Ishikawa (cell line): Measurements from ENCODE around the gene KCNQ4.

Experiments
- CEBPB ChIP-seq: IDR thresholded peaks from 2 replicates; pipeline ENCODE4 v1.6.1; 2012
- CREB1 ChIP-seq: IDR thresholded peaks from 2 replicates; pipeline ENCODE4 v1.6.1; 2012; ENCODE audit warnings: low read depth
- EGR1 ChIP-seq: IDR thresholded peaks from 2 replicates; pipeline ENCODE4 v1.6.1; 2012
- EP300 ChIP-seq: IDR thresholded peaks from 2 replicates; pipeline ENCODE4 v1.6.1; 2012; ENCODE audit warnings: borderline replicate concordance
- FOXM1 ChIP-seq: IDR thresholded peaks from 2 replicates; pipeline ENCODE4 v1.6.1; 2012; ENCODE audit warnings: low read depth, borderline replicate concordance
- MAX ChIP-seq: IDR thresholded peaks from 2 replicates; pipeline ENCODE4 v1.6.1; 2012
- NFIC ChIP-seq: IDR thresholded peaks from 2 replicates; pipeline ENCODE4 v1.6.1; 2012
- RAD21 ChIP-seq: IDR thresholded peaks from 2 replicates; pipeline ENCODE4 v1.6.1; 2012; ENCODE audit warnings: low read depth
- REST ChIP-seq: IDR thresholded peaks from 2 replicates; pipeline ENCODE4 v1.6.1; 2012; ENCODE audit warnings: low read depth, mild to moderate bottlenecking
- TAF1 ChIP-seq: IDR thresholded peaks from 2 replicates; pipeline ENCODE4 v1.6.1; 2012; ENCODE audit warnings: low read depth, mild to moderate bottlenecking
- TCF12 ChIP-seq: IDR thresholded peaks from 2 replicates; pipeline ENCODE4 v1.6.1; 2012; ENCODE audit warnings: low read depth
- TEAD4 ChIP-seq: IDR thresholded peaks from 2 replicates; pipeline ENCODE4 v1.6.1; 2012
- USF1 ChIP-seq: IDR thresholded peaks from 2 replicates; pipeline ENCODE4 v1.6.1; 2012
- YY1 ChIP-seq: IDR thresholded peaks from 2 replicates; pipeline ENCODE4 v1.6.1; 2012; ENCODE audit warnings: low read depth
- ZBTB7A ChIP-seq: IDR thresholded peaks from 2 replicates; pipeline ENCODE4 v1.6.1; 2012; ENCODE audit warnings: low read depth

KCNQ4 gene

GRCh38 chr1:40879482-40880175 lies 96.0 kb downstream of the KCNQ4 start:
- TF ChIP-seq NFIC (no peak), CEBPB (no peak), FOXM1 (no peak), EGR1 (no peak), EP300 (no peak), TCF12 (no peak), RAD21 (no peak), REST (no peak), CREB1 (no peak), TEAD4 (no peak)

GRCh38 chr1:40880813-40881549 lies 97.4 kb downstream of the KCNQ4 start:
- TF ChIP-seq EGR1: no peak
- TF ChIP-seq MAX: no peak
- TF ChIP-seq RAD21: no peak
- TF ChIP-seq EP300: no peak
- TF ChIP-seq TEAD4: no peak
- no peak for TF ChIP-seq REST
- TF ChIP-seq USF1: no peak
- TF ChIP-seq CEBPB: no peak
- TF ChIP-seq NFIC: no peak
- TF ChIP-seq YY1: no peak
- no peak for TF ChIP-seq FOXM1
- no peak for TF ChIP-seq TAF1
- no peak for TF ChIP-seq CREB1
- TF ChIP-seq ZBTB7A: no peak
- TF ChIP-seq TCF12: no peak

GRCh38 chr1:40884055-40884795 lies 100.6 kb downstream of the KCNQ4 start:
- TF ChIP-seq MAX: no peak
- no peak for TF ChIP-seq EP300
- TF ChIP-seq TEAD4: no peak
- no peak for TF ChIP-seq USF1
- no peak for TF ChIP-seq TAF1
- no peak for TF ChIP-seq EGR1
- TF ChIP-seq FOXM1: no peak
- no peak for TF ChIP-seq NFIC
- TF ChIP-seq TCF12: no peak
- TF ChIP-seq REST: no peak
- no peak for TF ChIP-seq CREB1
- no peak for TF ChIP-seq YY1
- no peak for TF ChIP-seq CEBPB
- TF ChIP-seq RAD21: no peak
- TF ChIP-seq ZBTB7A: no peak
